Esophagus muscularis mucosa (tissue), 4 donors: ENCODE data around the gene COMT. TPM values are rescaled to one million over a fixed set of nuclear protein-coding genes. Genes with fewer than 3 reads are reported as not detected.

Source experiments
- DNase-seq: peaks from one replicate; pipeline ENCODE4 v3.0.0-alpha.2; 2017; ENCODE audit errors: extremely low spot score
- H3K27ac ChIP-seq, 4 donors: fragments of 200-600 bp; sonication (generic); replicated peaks in 1 of 4; 1 replicate in 3 of 4; 2 replicates in 1 of 4; pipeline ENCODE4 v1.5.1; 2016 to 2019; ENCODE audit warnings: mild to moderate bottlenecking in 1 of 4
- H3K27me3 ChIP-seq, 4 donors: fragments of 200-600 bp; sonication (generic); one replicate each; pipeline versions ENCODE4 v1.5.1 to v1.6.0; 2016 to 2019
- H3K36me3 ChIP-seq, 4 donors: fragments of 200-600 bp; sonication (generic); one replicate each; pipeline ENCODE4 v1.5.1; 2016 to 2019
- H3K4me1 ChIP-seq, 4 donors: fragments of 200-600 bp; sonication (generic); one replicate each; pipeline ENCODE4 v1.5.1; 2016 to 2019
- H3K4me3 ChIP-seq, 4 donors: fragments of 200-600 bp; sonication (generic); 1 replicate in 2 of 4; 2 replicates in 2 of 4; pipeline ENCODE4 v1.5.1; 2016 to 2019; ENCODE audit warnings: mild to moderate bottlenecking in 4 of 4, moderate library complexity in 1 of 4
- H3K9me3 ChIP-seq, 4 donors: fragments of 200-600 bp; sonication (generic); 1 replicate in 3 of 4; 2 replicates in 1 of 4; pipeline ENCODE4 v1.5.1; 2016 to 2019
- CTCF ChIP-seq, 3 experiments: fragments of 200-600 bp in 2 of 3; fragments of 450-650 bp in 1 of 3; sonication (generic) in 2 of 3; IDR thresholded peaks; one replicate each; pipeline ENCODE4 v1.5.1; 2017 to 2019; ENCODE audit warnings: antibody characterized with exemption in 3 of 3, mild to moderate bottlenecking in 2 of 3, moderate library complexity in 1 of 3
- EP300 ChIP-seq: sonication (generic); formaldehyde crosslinking; IDR thresholded peaks from one replicate; pipeline ENCODE4 v1.6.1; 2017; ENCODE audit warnings: antibody characterized with exemption
- POLR2A ChIP-seq: fragments of 450-650 bp; IDR thresholded peaks from one replicate; pipeline ENCODE4 v1.6.1; 2017; ENCODE audit warnings: antibody characterized with exemption, moderate library complexity, mild to moderate bottlenecking, low read depth
- POLR2AphosphoS5 ChIP-seq, 2 donors: sonication (generic); formaldehyde crosslinking; IDR thresholded peaks; one replicate each; pipeline ENCODE4 v1.6.1; 2017; ENCODE audit warnings: antibody characterized with exemption in 2 of 2
- WGBS: methylation state at CpG from one replicate; pipeline ENCODE4 v1.1.5; 2018; 5-methylcytosine and 5-hydroxymethylcytosine counted together
- intact Hi-C: fragments of 100-400 bp; cut with DNase I; formaldehyde crosslinking; loops from one replicate; pipeline ENCODE4 v1.15.1; 2023
- total RNA-seq, 4 donors: library from RNA; depleted of rRNA; stranded (reverse); fragments of >200 nt; gene quantifications; one replicate each; pipeline versions ENCODE4 v1.1.0 to v1.2.1, GENCODE V29; 2016

COMT gene
- total RNA-seq, 4 donors from 2014 or later: 141 to 231 (median 196) TPM

DNA sequence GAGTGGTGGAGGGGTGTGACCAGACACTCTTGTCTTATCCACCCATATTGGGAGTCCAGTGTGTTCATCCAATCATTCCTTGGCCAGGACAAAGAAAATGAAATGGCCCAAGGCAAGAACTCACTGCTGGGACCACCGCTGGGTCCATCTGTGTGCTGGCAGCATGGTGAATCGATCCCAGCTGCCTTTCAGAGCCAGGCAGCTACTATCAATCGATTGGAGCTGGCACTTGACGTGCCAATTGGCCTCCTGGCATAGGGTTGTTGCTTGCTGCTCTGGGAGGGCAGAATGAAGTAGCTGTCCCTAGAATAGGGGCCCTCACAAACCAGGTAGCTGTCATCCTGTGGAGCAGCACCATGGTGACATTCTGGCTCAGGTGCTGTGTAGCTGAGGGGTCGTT is 76.4 kb downstream of the COMT start:
- TF ChIP-seq CTCF (IDR thresholded peaks at IDR 0.05) (no peak), EP300 (no peak), POLR2AphosphoS5 (IDR thresholded peaks at IDR 0.05) (no peak), POLR2A (no peak)
- 89% methylated on average over 3 of the region's 5 CpGs for WGBS
- Histone ChIP-seq H3K27me3 (no peaks in the 10 kb centered on the region), H3K27ac (no peak overlapping the region), H3K36me3 (no peaks in the 10 kb centered on the region), H3K4me1 (peaks cover 41 to 68% (median 54%) of the 10 kb centered on the region in 4 donors), H3K4me3 (no peak overlapping the region), H3K9me3 (no peaks in the 10 kb centered on the region)
- no peak for DNase-seq
- intact Hi-C loops: loop anchor here (5.0 kb wide), 1 partner anchor 64 kb away; the partner anchor contains the start of gene DGCR8

Other genes with a start within 250 kb of the COMT start
- gene SEPTIN5, start 227.3 kb upstream of the COMT start, total RNA-seq: 10 to 100 TPM in 3 of 4 donors, 1 to 10 TPM in 1; 4.2 to 55.4 (median 20.6) TPM
- gene GP1BB, start 218.2 kb upstream of the COMT start, total RNA-seq: 10 to 100 TPM in 1 of 4 donors, 1 to 10 TPM in 3; 1.7 to 16.7 (median 5.7) TPM
- gene TBX1, start 181.0 kb upstream of the COMT start, total RNA-seq: 1 to 10 TPM; 1.4 to 2.5 (median 1.8) TPM
- gene GNB1L, start 86.9 kb upstream of the COMT start, total RNA-seq: 1 to 10 TPM; 4.6 to 8.7 (median 6.8) TPM
- 10 to 100 TPM in 2 of 4 donors, 1 to 10 TPM in 2; 5.6 to 14.8 (median 11.1) TPM for gene RTL10, start 86.9 kb upstream of the COMT start, total RNA-seq
- gene TXNRD2, start within 50 bp of the COMT start, total RNA-seq: 10 to 100 TPM; 12.9 to 27.2 (median 23.9) TPM
- 10 to 100 TPM; 31.1 to 55.8 (median 44.6) TPM for gene ARVCF, start 75.1 kb downstream of the COMT start, total RNA-seq
- gene TANGO2, start 79.3 kb downstream of the COMT start, total RNA-seq: 10 to 100 TPM; 37.1 to 44.4 (median 42.3) TPM
- gene DGCR8, start 138.5 kb downstream of the COMT start, total RNA-seq: 10 to 100 TPM; 16.9 to 26.6 (median 19.6) TPM
- gene RANBP1, start 174.3 kb downstream of the COMT start, total RNA-seq: 100 to 1,000 TPM; 116 to 180 (median 140) TPM
- 10 to 100 TPM; 34.0 to 36.7 (median 35.0) TPM for gene TRMT2A, start 175.5 kb downstream of the COMT start, total RNA-seq
- gene ZDHHC8, start 190.0 kb downstream of the COMT start, total RNA-seq: 10 to 100 TPM; 11.8 to 33.2 (median 23.8) TPM
- gene CCDC188, start 209.3 kb downstream of the COMT start, total RNA-seq: 1 to 10 TPM in 1 of 4 donors, under 1 TPM in 3; 0.17 to 1.4 (median 0.64) TPM